Measurements from ENCODE around the gene SYT2.
"Not testable (repeated sequence)": the region's sequence is repeated elsewhere in the genome, so short reads cannot be mapped to it uniquely, and the experiment has no call there.

Gene SYT2

GRCh38 chr1:202642212-202642611 lies 68.0 kb downstream of the SYT2 start:
- Mint-ChIP-seq H3K4me1 (ENCODE audit: low read depth in 2 of 2) (peaks cover 20 to 22% of the 10 kb centered on the region in 2 donors), H3K9me3 (no peaks in the 10 kb centered on the region), H3K27ac (no peak overlapping the region), H3K4me3 (peak overlapping the region; percentile 81 to 83), H3K27me3 (peaks cover 86 to 100% of the 10 kb centered on the region in 2 donors), H3K36me3 (ENCODE audit: insufficient read depth) (no peaks in the 10 kb centered on the region)
- DNase-seq (no peak), ATAC-seq (replicated peaks) (no peak)

GRCh38 chr1:202639500-202639899 lies 70.8 kb downstream of the SYT2 start:
- Mint-ChIP-seq H3K9me3 (no peaks in the 10 kb centered on the region), H3K27me3 (peaks cover 65 to 99% of the 10 kb centered on the region in 2 donors)

GRCh38 chr1:202638701-202639305 lies 71.5 kb downstream of the SYT2 start:
- peaks cover 12% of the 10 kb centered on the region in 2 donors for H3K4me1 Mint-ChIP-seq (ENCODE audit: low read depth in 2 of 2)
- H3K27ac Mint-ChIP-seq; ATAC-seq (replicated peaks); H3K4me3 Mint-ChIP-seq; H3K36me3 Mint-ChIP-seq (ENCODE audit: insufficient read depth); H3K9me3 Mint-ChIP-seq; DNase-seq: not testable (repeated sequence)
- peaks cover 60 to 92% of the 10 kb centered on the region in 2 donors for H3K27me3 Mint-ChIP-seq

More at GRCh38 chr1:202639500-202639899, 70.8 kb downstream of the SYT2 start:
- no peak for DNase-seq
- Mint-ChIP-seq H3K4me3 (no peak overlapping the region), H3K27ac (no peak overlapping the region), H3K36me3 (ENCODE audit: insufficient read depth) (no peaks in the 10 kb centered on the region), H3K4me1 (ENCODE audit: low read depth in 2 of 2) (peaks cover 17 to 19% of the 10 kb centered on the region in 2 donors)
- no peak for ATAC-seq (replicated peaks)

- Mint-ChIP-seq H3K9me3 (no peaks in the 10 kb centered on the region), H3K36me3 (ENCODE audit: insufficient read depth) (no peaks in the 10 kb centered on the region), H3K4me1 (ENCODE audit: low read depth in 2 of 2) (peaks cover 6 to 8% of the 10 kb centered on the region in 2 donors), H3K27me3 (peaks cover 60 to 92% of the 10 kb centered on the region in 2 donors), H3K27ac (no peak overlapping the region), H3K4me3 (no peak overlapping the region)
- no peak for DNase-seq
- no peak for ATAC-seq (replicated peaks)
Measured at GRCh38 chr1:202638019-202638700, 72.1 kb downstream of the SYT2 start.

- ATAC-seq (replicated peaks); DNase-seq: not testable (repeated sequence)
- H3K27me3 Mint-ChIP-seq, result peaks cover 55 to 92% of the 10 kb centered on the region in 2 donors
Measured at GRCh38 chr1:202637321-202638018, 72.8 kb downstream of the SYT2 start.

GRCh38 chr1:202636171-202636570 lies 74.1 kb downstream of the SYT2 start:
- H3K27me3 Mint-ChIP-seq, result peaks cover 45 to 92% of the 10 kb centered on the region in 2 donors
- H3K27ac Mint-ChIP-seq; H3K9me3 Mint-ChIP-seq; ATAC-seq (replicated peaks); DNase-seq; H3K36me3 Mint-ChIP-seq (ENCODE audit: insufficient read depth); H3K4me3 Mint-ChIP-seq; H3K4me1 Mint-ChIP-seq (ENCODE audit: low read depth in 2 of 2): not testable (repeated sequence)

More at GRCh38 chr1:202637321-202638018, 72.8 kb downstream of the SYT2 start:
- not testable (repeated sequence) for H3K9me3 Mint-ChIP-seq; H3K4me1 Mint-ChIP-seq (ENCODE audit: low read depth in 2 of 2); H3K4me3 Mint-ChIP-seq; H3K36me3 Mint-ChIP-seq (ENCODE audit: insufficient read depth); H3K27ac Mint-ChIP-seq

- Mint-ChIP-seq H3K4me1 (ENCODE audit: low read depth in 2 of 2) (peaks cover 35 to 37% of the 10 kb centered on the region in 2 donors), H3K27ac (no peak overlapping the region), H3K4me3 (no peak overlapping the region), H3K9me3 (no peaks in the 10 kb centered on the region), H3K36me3 (ENCODE audit: insufficient read depth) (no peaks in the 10 kb centered on the region), H3K27me3 (peaks cover 12 to 55% of the 10 kb centered on the region in 2 donors)
- ATAC-seq (replicated peaks) (no peak), DNase-seq (no peak)
Measured at GRCh38 chr1:202632241-202632640, 78.0 kb downstream of the SYT2 start.

GRCh38 chr1:202631076-202631923 lies 79.0 kb downstream of the SYT2 start:
- Mint-ChIP-seq H3K4me1 (ENCODE audit: low read depth in 2 of 2) (peaks cover 35 to 42% of the 10 kb centered on the region in 2 donors), H3K36me3 (ENCODE audit: insufficient read depth) (no peaks in the 10 kb centered on the region), H3K9me3 (no peaks in the 10 kb centered on the region), H3K27ac (no peak overlapping the region), H3K27me3 (peaks cover 8 to 46% of the 10 kb centered on the region in 2 donors), H3K4me3 (no peak overlapping the region)
- DNase-seq (no peak), ATAC-seq (replicated peaks) (no peak)

GRCh38 chr1:202630541-202630940 lies 79.7 kb downstream of the SYT2 start:
- no peaks in the 10 kb centered on the region for H3K9me3 Mint-ChIP-seq
- no peak overlapping the region for H3K4me3 Mint-ChIP-seq
- peaks cover 8 to 38% of the 10 kb centered on the region in 2 donors for H3K27me3 Mint-ChIP-seq
- H3K4me1 Mint-ChIP-seq (ENCODE audit: low read depth in 2 of 2), result peaks cover 35 to 45% of the 10 kb centered on the region in 2 donors
- DNase-seq (no peak), ATAC-seq (replicated peaks) (no peak)
- H3K36me3 Mint-ChIP-seq (ENCODE audit: insufficient read depth), result no peaks in the 10 kb centered on the region
- H3K27ac Mint-ChIP-seq, result no peak overlapping the region

GRCh38 chr1:202630096-202630495 lies 80.2 kb downstream of the SYT2 start:
- Mint-ChIP-seq H3K27me3 (peaks cover 8 to 34% of the 10 kb centered on the region in 2 donors), H3K4me1 (ENCODE audit: low read depth in 2 of 2) (peaks cover 35 to 45% of the 10 kb centered on the region in 2 donors), H3K4me3 (peak overlapping the region; percentile 66 to 67)
- not testable (repeated sequence) for H3K27ac Mint-ChIP-seq; DNase-seq; H3K9me3 Mint-ChIP-seq; H3K36me3 Mint-ChIP-seq (ENCODE audit: insufficient read depth); ATAC-seq (replicated peaks)

- ATAC-seq (replicated peaks), result peak; percentile 92
- H3K27ac Mint-ChIP-seq, result peak overlapping the region in 1 of 2 donors; percentile 13
- peaks cover 35 to 45% of the 10 kb centered on the region in 2 donors for H3K4me1 Mint-ChIP-seq (ENCODE audit: low read depth in 2 of 2)
- peaks cover 8 to 29% of the 10 kb centered on the region in 2 donors for H3K27me3 Mint-ChIP-seq
- H3K9me3 Mint-ChIP-seq; H3K36me3 Mint-ChIP-seq (ENCODE audit: insufficient read depth): not testable (repeated sequence)
- peak; percentile 32 to 49 (median 39) for DNase-seq
- peak overlapping the region; percentile 66 to 67 for H3K4me3 Mint-ChIP-seq
Measured at GRCh38 chr1:202629257-202629811, 80.9 kb downstream of the SYT2 start.

GRCh38 chr1:202628646-202629215 lies 81.5 kb downstream of the SYT2 start:
- peaks cover 6 to 28% of the 10 kb centered on the region in 2 donors for H3K27me3 Mint-ChIP-seq
- peaks cover 35 to 45% of the 10 kb centered on the region in 2 donors for H3K4me1 Mint-ChIP-seq (ENCODE audit: low read depth in 2 of 2)
- no peak for ATAC-seq (replicated peaks)
- peak overlapping the region; percentile 66 to 67 for H3K4me3 Mint-ChIP-seq
- H3K9me3 Mint-ChIP-seq, result no peaks in the 10 kb centered on the region
- H3K27ac Mint-ChIP-seq, result peak overlapping the region in 1 of 2 donors; percentile 13
- no peaks in the 10 kb centered on the region for H3K36me3 Mint-ChIP-seq (ENCODE audit: insufficient read depth)
- no peak for DNase-seq
